Lower lobe of right lung (tissue), 2 donors: Measurements from ENCODE around the gene B4GALT5. TPM values are rescaled to one million over a fixed set of nuclear protein-coding genes. Genes with fewer than 3 reads are reported as not detected.
"Not testable (repeated sequence)": the region's sequence is repeated elsewhere in the genome, so short reads cannot be mapped to it uniquely, and the experiment has no call there.

Source experiments
- ATAC-seq, 2 donors: fragments of 200-7000 bp; cut with Tn5 transposase; one replicate each; pipeline ENCODE4 v1.9.1; 2020 to 2022; ENCODE audit warnings: mild to moderate bottlenecking in 2 of 2, moderate library complexity in 2 of 2
- DNase-seq: peaks from one replicate; pipeline ENCODE4 v3.0.0-alpha.2; 2020
- H3K27ac ChIP-seq: fragments of 200-600 bp; one replicate; pipeline ENCODE4 v1.8.0; 2022
- H3K27me3 ChIP-seq: fragments of 200-600 bp; one replicate; pipeline ENCODE4 v1.8.0; 2022; ENCODE audit warnings: low read depth
- H3K36me3 ChIP-seq: fragments of 200-600 bp; one replicate; pipeline ENCODE4 v1.8.0; 2022; ENCODE audit warnings: mild to moderate bottlenecking
- H3K4me1 ChIP-seq: fragments of 200-600 bp; one replicate; pipeline ENCODE4 v1.8.0; 2022
- H3K4me3 ChIP-seq: fragments of 200-600 bp; one replicate; pipeline ENCODE4 v1.8.0; 2022; ENCODE audit warnings: mild to moderate bottlenecking
- H3K9me3 ChIP-seq: fragments of 200-600 bp; one replicate; pipeline ENCODE4 v1.8.0; 2022
- CTCF ChIP-seq: fragments of 200-600 bp; IDR thresholded peaks from one replicate; pipeline ENCODE4 v1.8.0; 2022; ENCODE audit warnings: antibody characterized with exemption, mild to moderate bottlenecking
- intact Hi-C: fragments of 100-400 bp; cut with DNase I; formaldehyde crosslinking; loops from one replicate; pipeline ENCODE4 v1.11.0; 2022
- total RNA-seq: library from RNA; stranded (reverse); fragmentation: NEBNext Ultra II Directional; extraction: Animal tissue kit (Norgen Biotek cat#: 25700); gene quantifications from one replicate; pipeline ENCODE4 v1.2.1, GENCODE V29; 2021
- donor health status: DM: no; HTN: yes; CAD: no; lungs with severe emphysema.

Gene B4GALT5
- total RNA-seq, 1 donor from 2014 or later: 39.5 TPM

GRCh38 chr20:49710971-49711666 lies 2.6 kb downstream of the B4GALT5 start:
- no peak for TF ChIP-seq CTCF
- H3K4me3 ChIP-seq: peak overlapping the region; percentile 91
- H3K9me3 ChIP-seq: no peaks in the 10 kb centered on the region
- H3K36me3 ChIP-seq: no peaks in the 10 kb centered on the region
- no peak for ATAC-seq
- peak overlapping the region; percentile 91 for H3K27ac ChIP-seq
- no peaks in the 10 kb centered on the region for H3K27me3 ChIP-seq
- peaks cover 67% of the 10 kb centered on the region for H3K4me1 ChIP-seq
- intact Hi-C loops: no loop called here
- DNase-seq: no peak

GRCh38 chr20:49707118-49707517 lies 6.6 kb downstream of the B4GALT5 start:
- DNase-seq (no peak), ATAC-seq (no peak)
- Histone ChIP-seq H3K4me1 (peaks cover 78% of the 10 kb centered on the region), H3K9me3 (no peaks in the 10 kb centered on the region), H3K4me3 (no peak overlapping the region), H3K27me3 (no peaks in the 10 kb centered on the region), H3K27ac (no peak overlapping the region), H3K36me3 (no peaks in the 10 kb centered on the region)
- intact Hi-C loops: no loop called here
- no peak for TF ChIP-seq CTCF

GRCh38 chr20:49706630-49707091 lies 7.0 kb downstream of the B4GALT5 start:
- intact Hi-C loops: no loop called here
- Histone ChIP-seq H3K36me3 (no peaks in the 10 kb centered on the region), H3K27me3 (no peaks in the 10 kb centered on the region), H3K27ac (peak overlapping the region; percentile 13), H3K4me3 (no peak overlapping the region), H3K9me3 (no peaks in the 10 kb centered on the region), H3K4me1 (peaks cover 78% of the 10 kb centered on the region)
- ATAC-seq (peak in 1 of 2 donors; percentile 39), DNase-seq (no peak)
- no peak for TF ChIP-seq CTCF

GRCh38 chr20:49705893-49706292 lies 7.8 kb downstream of the B4GALT5 start:
- H3K4me3 ChIP-seq, H3K9me3 ChIP-seq, H3K36me3 ChIP-seq, H3K27me3 ChIP-seq, intact Hi-C loops, H3K27ac ChIP-seq, ATAC-seq, DNase-seq: not testable (repeated sequence)
- peaks cover 78% of the 10 kb centered on the region for H3K4me1 ChIP-seq

- Histone ChIP-seq H3K4me3 (no peak overlapping the region), H3K4me1 (peaks cover 78% of the 10 kb centered on the region), H3K36me3 (no peaks in the 10 kb centered on the region), H3K9me3 (no peaks in the 10 kb centered on the region), H3K27ac (no peak overlapping the region), H3K27me3 (no peaks in the 10 kb centered on the region)
- TF ChIP-seq CTCF: no peak
- DNase-seq: no peak
- no peak for ATAC-seq
- intact Hi-C loops: no loop called here
These were observed 8.3 kb downstream of the B4GALT5 start for GRCh38 chr20:49705358-49705757.

- DNase-seq (no peak), ATAC-seq (no peak)
- intact Hi-C loops: no loop called here
- Histone ChIP-seq H3K36me3 (no peaks in the 10 kb centered on the region), H3K4me1 (peaks cover 78% of the 10 kb centered on the region), H3K27ac (no peak overlapping the region), H3K9me3 (no peaks in the 10 kb centered on the region), H3K4me3 (no peak overlapping the region), H3K27me3 (no peaks in the 10 kb centered on the region)
- no peak for TF ChIP-seq CTCF
These were observed 8.7 kb downstream of the B4GALT5 start for GRCh38 chr20:49704932-49705336.
